ENCODE data around the gene ALDH4A1.

GRCh38 chr1:18908911-18909771, 6.8 kb upstream of the ALDH4A1 start:
- TF ChIP-seq CTCF (IDR thresholded peaks at IDR 0.05), result no peak
- TF ChIP-seq POLR2A (IDR thresholded peaks at IDR 0.05; ENCODE audit: low read depth), result no peak
- TF ChIP-seq EP300 (IDR thresholded peaks at IDR 0.05), result no peak
- no peak for TF ChIP-seq POLR2AphosphoS5 (IDR thresholded peaks at IDR 0.05)

All from esophagus muscularis mucosa (tissue), 4 donors.